Measurements from ENCODE around the gene ARHGAP23. TPM values are rescaled to one million over a fixed set of nuclear protein-coding genes. Genes with fewer than 3 reads are reported as not detected.

The ARHGAP23 gene
- total and polyA plus RNA-seq, 4 donors: 18.3 to 91.7 (median 39.2) TPM

GRCh38 chr17:38508570-38508950 lies 80.3 kb downstream of the ARHGAP23 start:
- ATAC-seq (ENCODE audit: insufficient read depth, low FRiP score) (no peak), DNase-seq (no peak)
- TF ChIP-seq, protein P1, sequence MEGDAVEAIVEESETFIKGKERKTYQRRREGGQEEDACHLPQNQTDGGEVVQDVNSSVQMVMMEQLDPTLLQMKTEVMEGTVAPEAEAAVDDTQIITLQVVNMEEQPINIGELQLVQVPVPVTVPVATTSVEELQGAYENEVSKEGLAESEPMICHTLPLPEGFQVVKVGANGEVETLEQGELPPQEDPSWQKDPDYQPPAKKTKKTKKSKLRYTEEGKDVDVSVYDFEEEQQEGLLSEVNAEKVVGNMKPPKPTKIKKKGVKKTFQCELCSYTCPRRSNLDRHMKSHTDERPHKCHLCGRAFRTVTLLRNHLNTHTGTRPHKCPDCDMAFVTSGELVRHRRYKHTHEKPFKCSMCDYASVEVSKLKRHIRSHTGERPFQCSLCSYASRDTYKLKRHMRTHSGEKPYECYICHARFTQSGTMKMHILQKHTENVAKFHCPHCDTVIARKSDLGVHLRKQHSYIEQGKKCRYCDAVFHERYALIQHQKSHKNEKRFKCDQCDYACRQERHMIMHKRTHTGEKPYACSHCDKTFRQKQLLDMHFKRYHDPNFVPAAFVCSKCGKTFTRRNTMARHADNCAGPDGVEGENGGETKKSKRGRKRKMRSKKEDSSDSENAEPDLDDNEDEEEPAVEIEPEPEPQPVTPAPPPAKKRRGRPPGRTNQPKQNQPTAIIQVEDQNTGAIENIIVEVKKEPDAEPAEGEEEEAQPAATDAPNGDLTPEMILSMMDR (IDR thresholded peaks at IDR 0.05; ENCODE audit: control extremely low read depth, extremely low read depth): no peak
- Histone ChIP-seq H3K9me3 (ENCODE audit: control insufficient read depth in 4 of 4, insufficient read depth in 3 of 4, low read length in 3 of 4) (no peaks in the 10 kb centered on the region), H3K4me1 (ENCODE audit: control insufficient read depth in 5 of 5, insufficient read depth in 5 of 5, low read length in 5 of 5) (peaks cover 0 to 15% (median 3%) of the 10 kb centered on the region in 5 donors), H3K36me3 (ENCODE audit: control insufficient read depth in 4 of 4, insufficient read depth in 4 of 4, low read length in 4 of 4) (peaks cover 0 to 18% (median 2%) of the 10 kb centered on the region in 4 donors), H3K27ac (ENCODE audit: low read depth in 1 of 2, low read length in 1 of 2) (no peak overlapping the region), H3K9ac (ENCODE audit: insufficient read depth in 1 of 2, low read length in 2 of 2) (no peak overlapping the region), H3K4me3 (no peak overlapping the region), H3K27me3 (ENCODE audit: control insufficient read depth in 3 of 3, insufficient read depth in 3 of 3, low read length in 2 of 3) (peaks cover 0 to 9% (median 0%) of the 10 kb centered on the region in 3 donors)
- WGBS, 2 donors: 86 to 89% methylated on average over 6 of the region's 6 CpGs

GRCh38 chr17:38508954-38509771 lies 80.9 kb downstream of the ARHGAP23 start:
- peak; percentile 92 to 93 (median 92) for DNase-seq
- H3K27me3 ChIP-seq (ENCODE audit: control insufficient read depth in 3 of 3, insufficient read depth in 3 of 3, low read length in 2 of 3): peaks cover 0 to 9% (median 0%) of the 10 kb centered on the region in 3 donors
- no peak overlapping the region for H3K27ac ChIP-seq (ENCODE audit: low read depth in 1 of 2, low read length in 1 of 2)
- H3K4me3 ChIP-seq: no peak overlapping the region
- no peaks in the 10 kb centered on the region for H3K9me3 ChIP-seq (ENCODE audit: control insufficient read depth in 4 of 4, insufficient read depth in 3 of 4, low read length in 3 of 4)
- no peak overlapping the region for H3K9ac ChIP-seq (ENCODE audit: insufficient read depth in 1 of 2, low read length in 2 of 2)
- H3K4me1 ChIP-seq (ENCODE audit: control insufficient read depth in 5 of 5, insufficient read depth in 5 of 5, low read length in 5 of 5): peaks cover 0 to 15% (median 3%) of the 10 kb centered on the region in 5 donors
- ATAC-seq (ENCODE audit: insufficient read depth, low FRiP score): peak; percentile 48
- H3K36me3 ChIP-seq (ENCODE audit: control insufficient read depth in 4 of 4, insufficient read depth in 4 of 4, low read length in 4 of 4): peaks cover 0 to 18% (median 2%) of the 10 kb centered on the region in 4 donors
- WGBS, 2 donors: 57 to 69% methylated on average over 27 of the region's 27 CpGs
- TF ChIP-seq, protein P1 (IDR thresholded peaks at IDR 0.05; ENCODE audit: control extremely low read depth, extremely low read depth): no peak

- WGBS, 2 donors: 29 to 47% methylated on average over 46 to 80 of the region's 80 CpGs
- DNase-seq (peak in 2 of 3 donors; percentile 40 to 44), ATAC-seq (ENCODE audit: insufficient read depth, low FRiP score) (peak; percentile 13)
- no peak overlapping the region for H3K27ac ChIP-seq (ENCODE audit: low read depth in 1 of 2, low read length in 1 of 2)
- peaks cover 0 to 9% (median 0%) of the 10 kb centered on the region in 3 donors for H3K27me3 ChIP-seq (ENCODE audit: control insufficient read depth in 3 of 3, insufficient read depth in 3 of 3, low read length in 2 of 3)
- H3K9ac ChIP-seq (ENCODE audit: insufficient read depth in 1 of 2, low read length in 2 of 2): no peak overlapping the region
- H3K36me3 ChIP-seq (ENCODE audit: control insufficient read depth in 4 of 4, insufficient read depth in 4 of 4, low read length in 4 of 4): peaks cover 0 to 16% (median 2%) of the 10 kb centered on the region in 4 donors
- H3K4me3 ChIP-seq: no peak overlapping the region
- H3K4me1 ChIP-seq (ENCODE audit: control insufficient read depth in 5 of 5, insufficient read depth in 5 of 5, low read length in 5 of 5): peaks cover 0 to 15% (median 3%) of the 10 kb centered on the region in 5 donors
- no peaks in the 10 kb centered on the region for H3K9me3 ChIP-seq (ENCODE audit: control insufficient read depth in 4 of 4, insufficient read depth in 3 of 4, low read length in 3 of 4)
- TF ChIP-seq, protein P1 (IDR thresholded peaks at IDR 0.05; ENCODE audit: control extremely low read depth, extremely low read depth): no peak
Observed at GRCh38 chr17:38509772-38510420, 81.6 kb downstream of the ARHGAP23 start.
